ENCODE data around the gene SLC39A5. TPM values are rescaled to one million over a fixed set of nuclear protein-coding genes. Genes with fewer than 3 reads are reported as not detected.

SLC39A5 gene
- total and polyA plus RNA-seq, 2 of the 8 experiments (the other 6 are each of a cell fraction or from before 2014, with no cell fraction given), result 0.27 TPM; not detected in 1

GRCh38 chr12:56222531-56222895 lies 7.3 kb upstream of the SLC39A5 start:
- Histone ChIP-seq H3K36me3 (ENCODE audit: control insufficient read depth in 2 of 4, insufficient read depth in 4 of 4, low read length in 3 of 4) (peaks cover 0 to 4% (median 2%) of the 10 kb centered on the region in 4 experiments; a peak in 2 of 8 replicates), H4K91ac (replicated peaks; ENCODE audit: insufficient read length, low read length) (no peak overlapping the region), H3K23me2 (ENCODE audit: low read depth, low read length) (peaks cover 22% of the 10 kb centered on the region), H3K4me1 (replicated peaks in 1 of 4; ENCODE audit: control insufficient read depth in 3 of 4, insufficient read depth in 4 of 4, low read length in 3 of 4) (peaks cover 3 to 13% (median 6%) of the 10 kb centered on the region in 4 experiments; a peak in 6 of 7 replicates), H3K56ac (replicated peaks; ENCODE audit: insufficient read length, low read depth, low read length) (no peak overlapping the region), H2BK5ac (ENCODE audit: low read depth, low read length) (peak overlapping the region; percentile 89), H3K79me2 (ENCODE audit: control insufficient read depth in 1 of 2, insufficient read depth in 2 of 2, low read length in 2 of 2) (peaks cover 0 to 23% of the 10 kb centered on the region in 2 experiments; a peak in 2 of 4 replicates), H3K27ac (ENCODE audit: low read depth, low read length) (peak overlapping the region; percentile 86), H3K23ac (ENCODE audit: insufficient read length) (no peak overlapping the region), H2BK120ac (replicated peaks; ENCODE audit: low read depth, low read length) (no peak overlapping the region), H3K9ac (replicated peaks in 1 of 4; ENCODE audit: extremely low read depth in 1 of 4, low read depth in 3 of 4, low read length in 3 of 4) (peak overlapping the region in 3 of 4 experiments; percentile 66 to 85 (median 76); a peak in 4 of 7 replicates), H2BK12ac (ENCODE audit: low read depth, low read length) (0 out of 2 replicates have a peak overlapping the region, but pooled peaks have one; percentile 77), H4K8ac (ENCODE audit: extremely low read depth, insufficient read depth, low read length) (no peak overlapping the region), H3K4ac (replicated peaks; ENCODE audit: insufficient read length, low read depth, low read length) (peak overlapping the region; percentile 28), H2AK5ac (ENCODE audit: low read depth, low read length) (no peak overlapping the region), H3K79me1 (ENCODE audit: low read depth, low read length) (peaks cover 9% of the 10 kb centered on the region), H3K18ac (ENCODE audit: extremely low read depth, low read length) (0 out of 2 replicates have a peak overlapping the region, but pooled peaks have one; percentile 94), H3K14ac (ENCODE audit: insufficient read length) (no peak overlapping the region), H3K4me2 (ENCODE audit: insufficient read depth in 1 of 2, low read depth in 2 of 2, low read length in 2 of 2) (peak overlapping the region; percentile 85 to 100), H2AFZ (ENCODE audit: low read length) (no peak overlapping the region), H2BK15ac (ENCODE audit: low read length) (no peak overlapping the region), H4K20me1 (replicated peaks in 1 of 2; ENCODE audit: control insufficient read depth in 1 of 2, insufficient read depth in 2 of 2, low read length in 2 of 2) (peaks cover 0 to 3% of the 10 kb centered on the region in 2 experiments), H3K9me3 (ENCODE audit: insufficient read depth in 2 of 2, low read depth in 1 of 2, low read length in 1 of 2) (no peaks in the 10 kb centered on the region), H3K4me3 (ENCODE audit: extremely low read depth in 1 of 4, insufficient read depth in 2 of 4, low read depth in 3 of 4, low read length in 4 of 4) (peak overlapping the region; percentile 67 to 94 (median 86)), H4K5ac (ENCODE audit: insufficient read length, low read depth, low read length) (peak overlapping the region; percentile 1), H2BK20ac (ENCODE audit: low read length) (no peak overlapping the region), H3K27me3 (replicated peaks in 1 of 4; ENCODE audit: control insufficient read depth in 3 of 4, extremely low read depth in 1 of 4, insufficient read depth in 3 of 4, low read length in 3 of 4) (no peaks in the 10 kb centered on the region)
- DNase-seq (ENCODE audit: low read depth in 1 of 2, low spot score in 2 of 2), result no peak
- POLR2A ChIA-PET (ENCODE audit: partially characterized antibody), result interaction anchor here (0.7 to 9.8 kb wide), 34 partner anchors 9 to 1298 kb away, joined by 3 to 203 read pairs (median 8); partner anchors contain the start of genes ANKRD52, CNPY2, COQ10A and DDIT3
- 62% methylated on average over 4 of the region's 4 CpGs; no CpG with 5 or more reads in 1 of the 2 experiments for WGBS, 2 experiments (ENCODE audit: extremely low coverage in 1 of 2, insufficient coverage in 1 of 2, insufficient read length in 1 of 2, insufficient replicate concordance in 2 of 2, low coverage in 1 of 2, low lambda C conversion rate in 2 of 2, missing lambda C conversion rate in 1 of 2)
- FAIRE-seq, result no peak
- CTCF ChIA-PET (ENCODE audit: partially characterized antibody), result interaction anchor here (0.7 to 4.2 kb wide), 31 partner anchors 9 to 414 kb away, joined by 3 to 89 read pairs (median 6); partner anchors contain the start of genes ANKRD52, COQ10A, ERBB3 and SMARCC2
